Limb (tissue), 2 donors: Measurements from ENCODE around the gene GXYLT2.

Source experiments
- DNase-seq, 2 donors: peaks; one replicate each; pipeline ENCODE4 v3.0.0-alpha.2; 2016; ENCODE audit errors: extremely low spot score in 2 of 2

Gene GXYLT2

DNA sequence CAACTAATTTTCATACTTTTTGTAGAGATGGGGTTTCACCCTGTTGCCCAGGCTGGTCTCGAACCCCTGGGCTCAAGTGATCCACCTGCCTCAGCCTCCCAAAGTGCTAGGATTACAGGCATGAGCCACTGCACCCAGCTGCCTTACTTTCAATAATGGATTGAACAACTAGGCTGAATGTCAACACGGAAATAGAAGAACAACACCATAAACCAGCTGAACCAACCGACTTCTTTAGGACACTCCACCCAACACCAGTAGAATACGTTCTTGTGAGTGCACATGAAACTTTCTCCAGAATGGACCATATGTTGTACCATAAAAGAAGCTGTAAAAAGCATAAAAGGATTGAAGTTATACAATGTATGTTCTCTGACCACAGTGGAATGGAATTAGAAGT is 42.9 kb downstream of the GXYLT2 start:
- no peak for DNase-seq

DNA sequence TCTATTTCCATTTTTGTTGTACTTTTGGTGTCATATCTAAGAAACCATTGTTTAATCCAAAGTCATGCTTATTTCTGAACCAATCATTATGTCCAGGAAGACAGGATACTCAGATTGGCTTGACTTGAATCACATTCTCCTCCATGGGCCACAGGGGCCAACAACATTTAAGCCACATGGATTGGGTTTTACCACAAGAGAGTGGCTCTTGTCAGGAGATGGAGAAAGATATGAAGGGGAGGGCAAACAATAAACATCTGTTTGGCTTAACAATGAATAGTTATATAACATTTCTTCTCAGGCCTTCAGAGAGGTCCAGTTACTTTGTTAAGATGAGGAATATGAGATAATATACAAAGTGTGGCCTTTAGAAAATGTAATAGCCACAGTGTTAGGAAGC is 44.6 kb downstream of the GXYLT2 start:
- DNase-seq, result no peak

DNA sequence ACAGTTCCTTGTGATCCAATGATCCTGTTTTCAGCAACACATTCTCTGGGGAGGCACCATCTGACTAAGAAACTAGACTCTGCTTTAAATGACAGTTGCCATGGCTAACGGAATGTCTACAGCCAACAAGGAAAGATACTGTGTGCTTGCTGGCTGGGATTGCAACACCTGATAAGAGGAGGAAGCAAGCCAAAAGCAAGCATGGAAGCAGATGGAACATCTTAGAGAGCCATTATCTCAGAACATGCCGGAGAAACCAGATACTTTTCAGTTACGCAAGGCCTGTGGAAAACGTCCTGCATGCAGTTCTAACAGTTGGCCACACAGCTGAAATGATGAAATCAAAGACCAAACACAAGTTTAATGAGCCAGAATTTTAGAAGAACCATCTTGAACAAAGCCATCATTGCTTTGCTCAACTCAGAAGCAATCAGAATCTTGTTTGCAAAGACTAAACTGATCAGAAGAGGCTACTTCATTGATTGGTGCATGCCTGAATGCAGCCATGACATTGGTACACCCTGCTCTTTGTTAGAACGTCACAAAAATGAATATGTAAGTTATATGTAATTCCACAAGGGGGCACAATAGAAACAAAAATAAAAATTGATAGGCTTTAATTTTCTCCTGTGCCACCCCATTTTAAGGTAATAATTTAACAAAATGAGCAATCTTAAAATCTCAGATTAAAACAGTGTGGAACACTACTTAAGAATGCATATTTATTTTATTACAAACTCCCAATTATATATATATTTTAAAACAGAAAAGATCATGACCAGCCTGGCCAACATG is 50.8 kb downstream of the GXYLT2 start:
- DNase-seq, result peak; percentile 55 to 74

DNA sequence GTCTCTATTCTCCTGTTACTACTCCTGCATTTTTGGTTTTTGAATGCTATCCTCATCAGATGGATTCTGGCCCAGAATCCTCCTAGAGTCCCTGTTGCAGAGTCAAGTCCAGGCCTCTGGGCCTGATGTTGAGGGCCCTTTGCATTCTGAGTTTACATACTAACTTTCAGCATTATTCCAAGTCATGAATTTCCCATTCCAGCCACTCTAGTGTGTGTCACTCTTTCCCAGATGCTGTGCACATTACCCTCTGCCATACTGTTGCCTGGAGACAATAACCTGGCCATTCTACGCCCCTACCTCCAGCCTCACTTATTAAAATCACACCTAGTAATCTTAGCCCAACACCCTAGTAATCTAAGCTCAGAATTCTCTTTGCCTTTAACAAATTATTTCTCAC is 53.4 kb downstream of the GXYLT2 start:
- no peak for DNase-seq

GRCh38 chr3:72942427-72942826 is 54.6 kb downstream of the GXYLT2 start:
- no peak for DNase-seq

- no peak for DNase-seq
These were observed 56.9 kb downstream of the GXYLT2 start for GRCh38 chr3:72944696-72945095.

DNA sequence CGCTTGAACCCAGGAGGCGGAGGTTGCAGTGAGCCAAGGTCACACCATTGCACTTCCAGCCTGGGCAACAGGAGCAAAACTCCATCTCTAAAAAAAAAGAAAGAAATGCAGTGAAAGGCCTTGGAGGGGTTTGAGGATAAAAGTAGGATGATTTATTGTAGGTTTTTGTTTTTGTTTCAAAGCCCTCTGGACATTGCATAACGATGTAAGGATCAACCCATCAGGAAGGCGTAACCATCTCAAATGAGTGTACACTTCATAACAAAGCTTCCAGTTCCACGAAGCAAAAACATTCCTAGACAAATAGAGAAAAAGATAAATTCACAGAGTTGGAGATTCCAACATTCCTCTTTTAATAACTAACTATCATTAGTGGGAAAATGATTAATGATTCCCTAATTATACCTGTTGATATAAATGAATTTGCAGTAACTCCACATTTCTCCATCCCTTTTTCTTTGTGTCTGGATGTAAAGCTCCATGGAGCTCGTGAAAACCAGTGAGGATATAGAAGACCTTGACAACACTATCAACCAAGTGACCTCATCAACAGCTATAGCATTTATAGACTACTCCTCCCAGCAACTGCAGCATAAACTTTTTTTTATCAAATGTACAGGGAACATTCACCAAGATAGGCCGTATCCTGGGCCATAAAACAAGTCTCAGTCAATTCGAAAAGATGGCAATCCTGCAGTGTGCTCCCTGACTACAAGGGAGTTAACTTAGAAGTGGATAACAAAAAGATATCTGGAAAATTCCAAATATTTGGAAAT is 60.1 kb downstream of the GXYLT2 start:
- DNase-seq, result no peak

DNA sequence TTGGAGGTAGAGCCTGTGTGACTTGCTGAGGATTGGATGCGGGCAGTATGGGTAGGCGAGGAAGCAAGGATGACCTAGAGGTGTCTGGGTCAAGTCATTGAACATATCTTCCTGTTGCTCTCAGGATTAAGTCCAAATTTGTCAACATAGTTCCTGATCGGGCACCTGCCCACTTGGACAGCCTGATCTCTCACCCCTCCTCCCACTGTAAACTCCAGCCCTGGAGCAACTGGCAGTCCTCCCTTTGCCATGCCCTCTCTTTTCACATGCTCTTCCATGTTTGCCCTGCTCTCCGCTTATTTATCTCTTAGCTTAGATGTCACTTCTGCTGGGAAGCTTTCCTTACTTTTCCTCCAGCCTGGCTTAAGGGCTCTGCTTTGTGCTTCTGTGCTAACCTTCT is 61.2 kb downstream of the GXYLT2 start:
- DNase-seq, result no peak

- DNase-seq, result no peak
These were observed 62.5 kb downstream of the GXYLT2 start for GRCh38 chr3:72950372-72950771.

- no peak for DNase-seq
These were observed 63.0 kb downstream of the GXYLT2 start for GRCh38 chr3:72950801-72951200.

GRCh38 chr3:72951259-72951722 is 63.4 kb downstream of the GXYLT2 start:
- DNase-seq, result no peak

GRCh38 chr3:72953325-72953956 is 65.6 kb downstream of the GXYLT2 start:
- DNase-seq, result no peak

- DNase-seq, result peak in 1 of 2 donors; percentile 33
These were observed 69.5 kb downstream of the GXYLT2 start for GRCh38 chr3:72957297-72957696.

DNA sequence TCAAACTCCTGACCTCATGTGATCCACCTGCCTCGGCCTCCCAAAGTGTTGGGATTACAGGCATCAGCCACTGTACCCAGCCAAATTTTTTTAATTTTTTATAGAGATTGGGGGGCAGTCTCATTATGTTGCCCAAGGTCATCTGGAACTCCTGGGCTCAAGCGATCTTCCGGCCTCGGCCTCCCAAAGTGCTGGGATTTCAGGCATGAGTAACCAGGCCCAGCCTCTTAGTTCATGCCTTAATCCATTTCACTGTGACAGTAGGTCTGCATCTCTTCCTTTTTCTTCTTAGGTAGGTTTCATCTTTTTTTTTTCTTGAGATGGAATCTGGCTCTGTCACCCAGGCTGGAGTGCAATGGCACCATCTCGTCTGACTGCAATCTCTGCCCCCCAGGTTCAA is 71.5 kb downstream of the GXYLT2 start:
- no peak for DNase-seq

GRCh38 chr3:72960812-72961518 is 73.1 kb downstream of the GXYLT2 start:
- no peak for DNase-seq

DNA sequence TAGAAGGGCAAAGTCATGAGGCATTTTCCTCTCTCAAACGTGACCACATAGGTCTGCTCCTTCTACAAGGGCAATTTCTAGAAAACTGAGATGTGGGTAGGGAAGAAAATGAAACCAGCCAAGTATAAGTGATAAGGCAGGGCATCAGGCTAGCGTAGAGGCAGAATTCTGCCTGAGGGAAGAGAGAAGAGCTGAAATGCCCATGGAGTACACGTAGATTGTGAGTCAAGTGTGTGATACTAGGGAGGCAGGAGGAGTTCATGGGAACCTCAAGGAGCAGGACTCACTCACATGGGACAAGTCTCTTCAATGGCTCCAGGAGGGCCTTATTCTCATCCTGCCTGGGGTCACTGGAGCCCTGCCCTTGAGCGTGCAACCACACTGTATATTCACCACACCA is 73.9 kb downstream of the GXYLT2 start:
- no peak for DNase-seq

- no peak for DNase-seq
These were observed 74.5 kb downstream of the GXYLT2 start for GRCh38 chr3:72962317-72962716.

DNA sequence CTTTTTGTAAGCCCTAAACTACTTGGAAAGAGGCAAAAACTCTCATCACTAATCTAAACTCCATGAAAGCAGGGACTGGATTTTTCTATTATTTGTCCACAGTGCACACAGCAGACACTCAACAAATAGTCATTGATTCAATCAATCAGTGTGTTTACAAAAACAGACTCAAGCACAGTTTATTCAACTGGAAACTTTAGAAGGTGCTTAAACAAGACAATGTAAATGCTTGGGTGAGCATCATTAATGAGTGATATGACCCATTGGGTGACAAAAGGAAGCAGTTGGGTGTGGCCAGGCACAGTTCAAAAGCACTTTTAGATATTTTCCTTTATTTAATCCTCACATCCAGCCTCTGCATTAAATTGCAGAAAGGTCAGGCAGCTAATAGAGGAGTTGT is 76.8 kb downstream of the GXYLT2 start:
- no peak for DNase-seq

- DNase-seq, result no peak
These were observed 80.4 kb downstream of the GXYLT2 start for GRCh38 chr3:72968266-72968664.

DNA sequence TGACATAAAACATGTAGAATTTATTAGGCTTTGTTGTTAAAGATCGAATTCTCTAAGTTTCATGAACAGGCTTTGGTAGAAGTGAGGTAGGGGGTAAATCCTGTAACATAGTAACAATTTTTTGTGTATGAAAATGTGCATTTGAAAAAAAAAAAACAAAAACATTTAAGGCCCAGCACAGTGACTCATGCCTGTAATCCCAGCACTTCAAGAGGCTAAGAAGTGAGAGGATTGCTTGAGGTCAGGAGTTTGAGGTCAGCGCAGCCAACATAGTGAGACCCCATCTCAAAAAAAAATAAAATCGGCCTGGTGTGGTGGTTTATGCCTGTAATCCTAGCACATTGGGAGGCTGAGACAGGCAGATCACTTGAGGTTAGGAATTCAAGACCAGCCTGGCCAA is 81.9 kb downstream of the GXYLT2 start:
- no peak for DNase-seq

DNA sequence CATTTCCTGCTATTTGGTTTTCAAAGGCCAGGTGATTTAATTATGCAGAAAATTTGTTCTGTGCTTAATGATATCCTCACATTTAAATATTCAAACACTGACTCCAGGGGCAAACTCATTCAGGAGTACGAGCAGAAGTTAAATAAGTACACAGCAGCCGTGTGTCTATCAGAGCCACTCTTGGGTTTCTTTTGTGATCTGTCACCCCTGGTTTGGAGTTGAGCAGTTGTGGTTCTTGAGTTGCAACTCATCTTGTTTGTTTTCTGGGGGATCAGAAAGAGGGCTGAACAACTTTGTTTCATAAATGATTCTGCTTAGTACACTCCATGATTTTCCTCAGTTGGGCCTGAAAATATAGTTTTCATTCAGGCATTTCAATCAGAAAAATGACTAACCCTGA is 83.1 kb downstream of the GXYLT2 start:
- no peak for DNase-seq

DNA sequence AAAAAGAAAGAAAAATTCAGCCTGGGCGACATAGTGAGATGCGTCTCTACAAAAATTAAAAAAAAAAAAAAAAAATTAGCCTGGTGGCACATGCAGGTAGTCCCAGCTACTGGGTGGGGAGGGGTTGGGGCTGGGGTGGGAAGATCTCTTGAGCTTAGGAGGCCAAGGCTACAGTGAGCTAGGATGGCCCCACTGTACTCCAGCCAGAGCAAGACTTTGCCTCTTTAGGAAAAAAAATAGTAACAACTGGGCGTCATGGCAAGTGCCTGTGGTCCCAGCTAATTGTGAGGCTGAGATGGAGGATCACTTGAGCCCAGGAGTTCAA is 84.8 kb downstream of the GXYLT2 start:
- DNase-seq, result no peak
